ENCODE results near the gene HSD11B1L.

HSD11B1L gene, protein sequence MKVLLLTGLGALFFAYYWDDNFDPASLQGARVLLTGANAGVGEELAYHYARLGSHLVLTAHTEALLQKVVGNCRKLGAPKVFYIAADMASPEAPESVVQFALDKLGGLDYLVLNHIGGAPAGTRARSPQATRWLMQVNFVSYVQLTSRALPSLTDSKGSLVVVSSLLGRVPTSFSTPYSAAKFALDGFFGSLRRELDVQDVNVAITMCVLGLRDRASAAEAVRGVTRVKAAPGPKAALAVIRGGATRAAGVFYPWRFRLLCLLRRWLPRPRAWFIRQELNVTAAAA

DNA sequence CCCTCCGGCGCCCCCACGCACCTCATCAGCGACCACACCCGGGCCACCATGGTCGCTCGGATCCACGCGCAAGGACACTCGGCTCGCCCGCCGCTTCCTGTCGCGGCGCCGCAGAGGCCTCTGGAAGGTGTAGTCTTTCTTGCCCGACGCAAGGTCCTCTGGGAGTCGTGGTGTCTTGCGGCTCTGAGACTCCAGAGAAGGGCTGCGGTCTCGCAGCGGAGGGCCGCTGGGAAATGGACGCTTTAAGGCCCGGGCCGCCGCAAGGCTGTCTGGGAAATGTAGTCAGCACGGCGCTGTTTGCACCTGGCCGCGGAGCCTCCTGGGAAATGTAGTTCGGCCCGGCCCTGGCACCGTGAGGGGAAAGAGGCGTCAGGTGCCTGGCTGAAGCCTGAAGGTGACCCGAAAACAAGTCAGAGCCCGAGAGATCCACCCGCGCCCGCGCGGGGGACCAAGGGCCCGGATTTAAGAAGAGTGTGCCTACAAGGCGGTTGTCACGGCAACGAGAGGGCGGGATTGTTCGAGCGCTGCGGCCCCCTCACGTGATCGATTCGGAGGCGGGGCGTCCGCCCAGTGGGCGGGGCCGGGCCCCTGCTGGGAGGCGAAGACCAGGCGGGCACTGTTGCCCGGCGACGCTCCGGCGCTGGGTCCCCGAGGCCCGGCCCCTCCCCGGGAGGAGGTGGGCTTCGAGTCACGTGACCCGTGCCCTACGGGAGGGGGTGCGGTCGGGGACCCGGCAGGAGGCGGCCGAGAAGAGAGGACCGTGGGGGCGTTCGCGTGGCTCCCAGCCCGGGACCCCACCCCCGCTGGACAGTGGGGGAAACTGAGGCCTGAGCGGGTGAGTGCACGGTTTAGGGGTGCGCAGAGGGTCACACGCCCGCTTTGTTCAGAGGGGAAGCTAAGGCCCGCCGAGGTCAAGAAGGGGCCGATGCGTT, at the start of gene HSD11B1L, which contains the start of gene MICOS13:
HSD11B1L (plus strand) TSS at position 591 of the 932 bp plus-strand sequence. CDS start 3,806 bp downstream, outside the sequence.
MICOS13 (minus strand) TSS at position 80 of the 932 bp plus-strand sequence; CDS start at position 50, 30 bp downstream.
- in situ Hi-C loops (cut with HindIII; ENCODE audit: low sequenced_read_pairs) = no loop called here
- TF ChIP-seq, protein P1, sequence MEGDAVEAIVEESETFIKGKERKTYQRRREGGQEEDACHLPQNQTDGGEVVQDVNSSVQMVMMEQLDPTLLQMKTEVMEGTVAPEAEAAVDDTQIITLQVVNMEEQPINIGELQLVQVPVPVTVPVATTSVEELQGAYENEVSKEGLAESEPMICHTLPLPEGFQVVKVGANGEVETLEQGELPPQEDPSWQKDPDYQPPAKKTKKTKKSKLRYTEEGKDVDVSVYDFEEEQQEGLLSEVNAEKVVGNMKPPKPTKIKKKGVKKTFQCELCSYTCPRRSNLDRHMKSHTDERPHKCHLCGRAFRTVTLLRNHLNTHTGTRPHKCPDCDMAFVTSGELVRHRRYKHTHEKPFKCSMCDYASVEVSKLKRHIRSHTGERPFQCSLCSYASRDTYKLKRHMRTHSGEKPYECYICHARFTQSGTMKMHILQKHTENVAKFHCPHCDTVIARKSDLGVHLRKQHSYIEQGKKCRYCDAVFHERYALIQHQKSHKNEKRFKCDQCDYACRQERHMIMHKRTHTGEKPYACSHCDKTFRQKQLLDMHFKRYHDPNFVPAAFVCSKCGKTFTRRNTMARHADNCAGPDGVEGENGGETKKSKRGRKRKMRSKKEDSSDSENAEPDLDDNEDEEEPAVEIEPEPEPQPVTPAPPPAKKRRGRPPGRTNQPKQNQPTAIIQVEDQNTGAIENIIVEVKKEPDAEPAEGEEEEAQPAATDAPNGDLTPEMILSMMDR (IDR thresholded peaks at IDR 0.05; ENCODE audit: low read depth, low read length, missing control alignments) = no peak
- H3K4me3 ChIP-seq (ENCODE audit: low read depth, low read length) = peak within 1 kb of the TSS; percentile 96
- peak; percentile 97 for DNase-seq (ENCODE audit: low read depth)

DNA sequence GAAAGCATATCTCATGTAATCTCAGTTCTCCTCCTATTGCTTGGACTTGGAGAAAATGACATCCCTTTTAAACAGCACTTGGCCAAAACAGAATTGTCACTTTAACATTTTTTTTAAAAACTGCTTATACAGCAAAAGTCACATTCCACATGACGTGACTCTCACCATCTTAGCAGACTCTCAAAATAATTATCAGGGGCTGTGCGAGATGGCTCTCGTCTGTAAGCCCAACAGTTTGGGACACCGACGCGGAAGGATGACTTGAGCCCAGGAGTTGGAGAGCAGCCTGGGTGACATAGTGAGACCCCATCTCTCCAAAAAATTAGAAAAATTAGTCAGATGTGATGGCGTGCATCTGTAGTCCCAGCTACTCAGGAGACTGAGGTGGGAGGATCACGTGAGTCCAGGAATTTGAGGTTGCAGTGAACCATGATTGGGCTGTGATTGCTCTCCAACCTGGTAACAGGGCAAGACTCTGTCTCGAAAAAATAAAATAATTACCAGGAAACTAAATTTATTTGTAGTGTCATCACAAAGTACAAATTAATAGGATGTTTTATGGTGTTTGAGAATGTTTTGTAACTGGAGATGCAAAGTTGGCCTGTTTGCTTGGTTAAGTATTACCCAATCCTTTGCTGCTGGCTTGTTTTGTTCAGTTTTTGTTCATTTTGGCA, 49.1 kb upstream of the HSD11B1L start:
- in situ Hi-C loops (cut with HindIII; ENCODE audit: low sequenced_read_pairs) = no loop called here
- no peak for DNase-seq (ENCODE audit: low read depth)
- no peak overlapping the region for H3K4me3 ChIP-seq (ENCODE audit: low read depth, low read length)
- TF ChIP-seq, protein P1 (IDR thresholded peaks at IDR 0.05; ENCODE audit: low read depth, low read length, missing control alignments) = no peak

DNA sequence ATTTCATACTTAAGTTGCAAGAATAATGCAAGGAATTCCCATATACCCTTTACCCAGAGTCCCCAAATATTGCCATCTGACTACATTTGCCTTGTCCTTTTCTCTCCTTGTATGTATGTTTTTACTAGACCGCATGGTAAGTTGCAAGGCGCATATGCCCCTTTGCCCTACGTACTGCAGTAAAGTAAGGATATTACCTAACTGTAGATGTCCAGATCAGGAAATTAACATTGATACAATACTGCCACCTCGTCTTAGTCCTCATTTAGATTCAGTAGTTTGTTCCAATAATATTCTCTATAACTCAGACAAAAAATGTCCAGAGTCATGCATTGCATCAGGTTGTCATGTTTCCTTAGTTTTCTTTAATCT, 48.6 kb upstream of the HSD11B1L start:
- in situ Hi-C loops (cut with HindIII; ENCODE audit: low sequenced_read_pairs) = no loop called here
- TF ChIP-seq, protein P1 (IDR thresholded peaks at IDR 0.05; ENCODE audit: low read depth, low read length, missing control alignments) = no peak
- no peak overlapping the region for H3K4me3 ChIP-seq (ENCODE audit: low read depth, low read length)
- DNase-seq (ENCODE audit: low read depth) = no peak

DNA sequence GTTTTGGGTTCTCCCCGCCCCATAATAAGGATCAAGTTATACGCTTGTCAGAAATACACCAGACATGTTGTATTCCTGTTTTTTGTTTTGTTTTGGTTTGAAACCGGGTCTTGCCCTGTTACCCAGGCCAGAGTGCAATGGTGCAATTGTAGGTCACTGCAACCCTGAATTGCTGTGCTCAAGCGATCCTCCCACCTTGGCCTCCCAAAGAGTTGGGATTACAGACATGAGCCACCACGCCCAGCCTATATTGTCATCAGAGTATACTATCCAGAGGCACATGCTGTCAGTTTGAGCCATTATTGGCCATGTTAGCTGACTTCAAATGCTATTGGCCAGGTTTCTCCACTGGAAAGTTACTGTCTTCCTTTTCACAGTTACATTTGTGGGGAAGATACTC, 48.2 kb upstream of the HSD11B1L start:
- no peak overlapping the region for H3K4me3 ChIP-seq (ENCODE audit: low read depth, low read length)
- DNase-seq (ENCODE audit: low read depth) = no peak
- TF ChIP-seq, protein P1 (IDR thresholded peaks at IDR 0.05; ENCODE audit: low read depth, low read length, missing control alignments) = no peak
- in situ Hi-C loops (cut with HindIII; ENCODE audit: low sequenced_read_pairs) = no loop called here

DNA sequence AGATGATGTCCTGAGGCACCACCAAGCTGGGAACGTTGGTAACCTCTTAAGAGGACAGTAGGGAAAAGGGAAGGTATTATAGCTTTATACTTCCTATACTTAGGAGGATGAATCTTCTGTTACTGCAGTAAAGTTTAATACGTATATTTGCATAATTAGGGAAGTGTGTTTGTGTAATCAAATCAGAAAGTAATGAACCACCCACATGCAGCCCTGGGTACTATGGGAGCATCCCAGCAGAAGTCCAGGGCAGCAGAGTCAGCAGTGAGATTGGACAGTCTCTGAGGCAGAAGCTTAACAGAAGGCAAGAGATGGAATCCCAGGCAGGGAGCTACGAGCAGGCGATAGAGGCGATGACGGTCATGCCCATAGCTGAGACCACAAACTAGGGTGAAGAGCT, 45.4 kb upstream of the HSD11B1L start:
- in situ Hi-C loops (cut with HindIII; ENCODE audit: low sequenced_read_pairs) = no loop called here
- TF ChIP-seq, protein P1 (IDR thresholded peaks at IDR 0.05; ENCODE audit: low read depth, low read length, missing control alignments) = no peak
- no peak overlapping the region for H3K4me3 ChIP-seq (ENCODE audit: low read depth, low read length)
- DNase-seq (ENCODE audit: low read depth) = no peak

DNA sequence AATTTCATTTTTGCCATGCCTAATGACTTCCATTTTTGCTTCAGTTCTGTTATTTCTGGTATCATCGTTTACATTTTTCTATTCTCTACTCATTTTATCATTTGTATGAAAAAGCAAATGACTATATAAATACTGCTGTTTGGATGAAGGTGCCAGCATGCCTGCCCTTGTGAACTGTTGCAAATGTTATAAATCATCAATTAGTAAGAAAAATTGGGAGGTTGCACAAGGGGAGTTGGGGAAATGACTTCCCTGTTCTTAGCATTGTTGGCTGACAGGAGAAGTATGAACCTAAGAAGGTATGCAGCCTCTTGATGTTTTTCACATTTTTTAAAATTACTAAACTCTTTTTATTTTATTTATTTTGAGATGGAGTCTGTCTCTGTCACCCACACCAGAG, 42.9 kb upstream of the HSD11B1L start:
- TF ChIP-seq, protein P1 (IDR thresholded peaks at IDR 0.05; ENCODE audit: low read depth, low read length, missing control alignments) = no peak
- in situ Hi-C loops (cut with HindIII; ENCODE audit: low sequenced_read_pairs) = no loop called here
- no peak overlapping the region for H3K4me3 ChIP-seq (ENCODE audit: low read depth, low read length)
- no peak for DNase-seq (ENCODE audit: low read depth)

Measured in astrocyte of the cerebellum (primary cell).